OCI-LY3 (cell line): ENCODE data around the gene LRP4.

Experiments
- H2AFZ ChIP-seq: fragments of 200-600, 300-600 bp; shearing (Covaris generic); 2 replicates; pipeline ENCODE4 v1.6.0; 2014; ENCODE audit warnings: antibody characterized with exemption, low read depth, low read length
- H3K27ac ChIP-seq: fragments of 200-600, 300-600 bp; sonication (generic); 2 replicates; pipeline ENCODE4 v1.5.1; 2014; ENCODE audit warnings: mild to moderate bottlenecking, low read length, moderate library complexity, mixed read lengths
- H3K27me3 ChIP-seq: fragments of 200-600, 300-600 bp; sonication (generic); 2 replicates; pipeline ENCODE4 v1.6.1; 2014; ENCODE audit warnings: low read depth, low read length, mixed read lengths
- H3K36me3 ChIP-seq: fragments of 200-600, 300-600 bp; sonication (generic); replicated peaks from 2 replicates; pipeline ENCODE3; 2014; ENCODE audit warnings: low read depth, low read length, mixed read lengths
- H3K4me1 ChIP-seq: fragments of 300-600, 200-600 bp; sonication (generic); 2 replicates; pipeline ENCODE4 v1.6.1; 2014; ENCODE audit warnings: low read length, mixed read lengths
- H3K4me2 ChIP-seq: fragments of 200-600, 300-600 bp; sonication (generic); 2 replicates; pipeline ENCODE4 v1.6.1; 2014; ENCODE audit warnings: low read length, mixed read lengths
- H3K4me3 ChIP-seq: fragments of 300-600, 200-600 bp; sonication (generic); 2 replicates; pipeline ENCODE4 v1.5.1; 2014; ENCODE audit warnings: antibody characterized with exemption, mild to moderate bottlenecking, low read length, moderate library complexity
- H3K79me2 ChIP-seq: fragments of 300-600, 200-600 bp; shearing (Covaris generic); 2 replicates; pipeline ENCODE4 v1.6.1; 2014; ENCODE audit warnings: mild to moderate bottlenecking, low read length, mixed read lengths
- H3K9ac ChIP-seq: fragments of 300-600, 200-600 bp; shearing (Covaris generic); 2 replicates; pipeline ENCODE4 v1.6.0; 2014; ENCODE audit warnings: mild to moderate bottlenecking, low read length, moderate library complexity
- H3K9me3 ChIP-seq: fragments of 200-600, 300-600 bp; shearing (Covaris generic); 2 replicates; pipeline ENCODE4 v1.6.1; 2014; ENCODE audit warnings: low read length, mixed read lengths; ENCODE audit not compliant: insufficient read depth
- H4K20me1 ChIP-seq: fragments of 200-600, 300-600 bp; sonication (generic); 2 replicates; pipeline ENCODE4 v1.6.1; 2016; ENCODE audit warnings: low read length, mixed read lengths; ENCODE audit not compliant: insufficient read depth
- EZH2phosphoT487 ChIP-seq: fragments of 200-600 bp; shearing (Covaris generic); IDR thresholded peaks from 2 replicates; pipeline ENCODE4 v1.6.1; 2018; ENCODE audit warnings: antibody characterized with exemption, mixed run types, low read depth
- TF ChIP-seq, protein P1 (sequence below): fragments of 200-600, 300-600 bp; sonication (generic); IDR thresholded peaks from 2 replicates; pipeline ENCODE4 v1.5.1; 2014; ENCODE audit warnings: antibody characterized with exemption, low read length, low read depth

LRP4 gene

DNA sequence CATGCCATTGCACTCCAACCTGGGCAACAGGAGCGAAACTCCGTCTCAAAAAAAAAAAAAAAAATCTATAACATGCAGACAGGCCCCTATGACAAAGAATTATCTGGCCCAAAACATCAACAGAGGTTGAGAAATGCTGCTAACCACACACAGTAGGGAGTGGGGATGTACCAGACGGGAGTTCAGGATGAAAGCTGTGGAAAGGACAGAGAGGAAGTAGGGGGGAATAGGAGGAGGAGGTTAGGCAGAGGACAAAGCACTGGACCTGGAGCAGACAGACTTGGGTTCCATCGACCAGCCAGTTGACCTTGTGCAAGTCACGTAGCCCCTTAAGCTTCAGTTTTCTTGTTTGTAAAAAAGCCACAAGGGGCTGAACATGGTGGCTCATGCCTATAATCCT is 12.5 kb downstream of the LRP4 start:
- no peaks in the 10 kb centered on the region for H3K4me1 ChIP-seq
- no peaks in the 10 kb centered on the region for H3K79me2 ChIP-seq
- no peak overlapping the region for H3K27ac ChIP-seq
- H3K4me2 ChIP-seq: no peak overlapping the region
- H4K20me1 ChIP-seq: no peaks in the 10 kb centered on the region
- no peaks in the 10 kb centered on the region for H3K36me3 ChIP-seq
- H3K27me3 ChIP-seq: no peaks in the 10 kb centered on the region
- no peaks in the 10 kb centered on the region for H3K9me3 ChIP-seq
- no peak overlapping the region for H3K9ac ChIP-seq
- no peak overlapping the region for H2AFZ ChIP-seq
- no peak overlapping the region for H3K4me3 ChIP-seq
- TF ChIP-seq, protein P1, sequence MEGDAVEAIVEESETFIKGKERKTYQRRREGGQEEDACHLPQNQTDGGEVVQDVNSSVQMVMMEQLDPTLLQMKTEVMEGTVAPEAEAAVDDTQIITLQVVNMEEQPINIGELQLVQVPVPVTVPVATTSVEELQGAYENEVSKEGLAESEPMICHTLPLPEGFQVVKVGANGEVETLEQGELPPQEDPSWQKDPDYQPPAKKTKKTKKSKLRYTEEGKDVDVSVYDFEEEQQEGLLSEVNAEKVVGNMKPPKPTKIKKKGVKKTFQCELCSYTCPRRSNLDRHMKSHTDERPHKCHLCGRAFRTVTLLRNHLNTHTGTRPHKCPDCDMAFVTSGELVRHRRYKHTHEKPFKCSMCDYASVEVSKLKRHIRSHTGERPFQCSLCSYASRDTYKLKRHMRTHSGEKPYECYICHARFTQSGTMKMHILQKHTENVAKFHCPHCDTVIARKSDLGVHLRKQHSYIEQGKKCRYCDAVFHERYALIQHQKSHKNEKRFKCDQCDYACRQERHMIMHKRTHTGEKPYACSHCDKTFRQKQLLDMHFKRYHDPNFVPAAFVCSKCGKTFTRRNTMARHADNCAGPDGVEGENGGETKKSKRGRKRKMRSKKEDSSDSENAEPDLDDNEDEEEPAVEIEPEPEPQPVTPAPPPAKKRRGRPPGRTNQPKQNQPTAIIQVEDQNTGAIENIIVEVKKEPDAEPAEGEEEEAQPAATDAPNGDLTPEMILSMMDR: no peak
- TF ChIP-seq EZH2phosphoT487: no peak

DNA sequence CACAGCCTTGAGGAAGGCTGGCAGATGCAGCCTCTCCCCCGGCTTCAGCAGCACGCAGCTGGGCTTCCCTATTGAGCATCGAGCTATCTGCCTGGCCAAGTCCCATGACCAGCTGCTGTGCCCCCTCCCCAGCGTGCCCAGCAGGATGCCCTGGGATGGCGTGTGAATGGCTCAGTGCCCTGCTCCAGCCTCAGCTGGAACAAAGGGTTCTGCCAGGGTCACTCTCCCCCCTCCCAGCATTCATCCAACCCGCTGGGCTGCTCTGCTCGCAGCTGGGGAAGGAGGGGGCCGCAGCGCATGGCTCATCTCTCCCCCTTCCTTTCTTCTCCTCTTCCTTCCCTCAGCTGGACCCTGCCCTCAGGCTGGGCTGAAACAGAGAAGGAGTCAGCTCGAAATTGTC is 14.5 kb downstream of the LRP4 start:
- TF ChIP-seq, protein P1: no peak
- no peak for TF ChIP-seq EZH2phosphoT487
- Histone ChIP-seq H3K36me3 (no peaks in the 10 kb centered on the region), H3K9ac (no peak overlapping the region), H3K27me3 (no peaks in the 10 kb centered on the region), H4K20me1 (no peaks in the 10 kb centered on the region), H3K4me2 (no peak overlapping the region), H3K9me3 (no peaks in the 10 kb centered on the region), H3K79me2 (no peaks in the 10 kb centered on the region), H2AFZ (no peak overlapping the region), H3K4me3 (no peak overlapping the region), H3K4me1 (no peaks in the 10 kb centered on the region), H3K27ac (no peak overlapping the region)

DNA sequence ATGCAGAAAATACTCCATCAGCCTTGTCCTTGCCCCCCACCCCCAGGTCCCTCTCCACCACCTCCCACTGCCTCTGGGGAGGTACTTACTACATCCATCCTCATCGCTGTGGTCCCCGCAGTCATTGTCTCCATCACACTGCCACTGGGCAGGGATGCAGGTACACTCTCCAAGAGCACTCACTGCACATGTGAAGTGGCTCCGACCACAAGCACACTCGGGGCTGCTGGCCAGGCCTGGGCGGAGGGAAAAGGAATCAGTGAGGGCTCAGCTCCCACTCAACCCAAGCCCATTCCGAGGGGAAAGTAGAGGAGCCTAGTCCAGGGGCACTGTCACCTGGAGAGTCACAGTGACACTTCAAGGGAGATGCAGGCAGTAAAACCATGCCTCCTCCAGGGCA is 15.7 kb downstream of the LRP4 start:
- Histone ChIP-seq H3K27ac (no peak overlapping the region), H3K4me1 (no peaks in the 10 kb centered on the region), H3K4me3 (no peak overlapping the region), H4K20me1 (no peaks in the 10 kb centered on the region), H3K9me3 (no peaks in the 10 kb centered on the region), H3K9ac (no peak overlapping the region), H3K27me3 (no peaks in the 10 kb centered on the region), H3K36me3 (no peaks in the 10 kb centered on the region), H2AFZ (no peak overlapping the region), H3K4me2 (no peak overlapping the region), H3K79me2 (no peaks in the 10 kb centered on the region)
- TF ChIP-seq, protein P1: no peak
- TF ChIP-seq EZH2phosphoT487: no peak

DNA sequence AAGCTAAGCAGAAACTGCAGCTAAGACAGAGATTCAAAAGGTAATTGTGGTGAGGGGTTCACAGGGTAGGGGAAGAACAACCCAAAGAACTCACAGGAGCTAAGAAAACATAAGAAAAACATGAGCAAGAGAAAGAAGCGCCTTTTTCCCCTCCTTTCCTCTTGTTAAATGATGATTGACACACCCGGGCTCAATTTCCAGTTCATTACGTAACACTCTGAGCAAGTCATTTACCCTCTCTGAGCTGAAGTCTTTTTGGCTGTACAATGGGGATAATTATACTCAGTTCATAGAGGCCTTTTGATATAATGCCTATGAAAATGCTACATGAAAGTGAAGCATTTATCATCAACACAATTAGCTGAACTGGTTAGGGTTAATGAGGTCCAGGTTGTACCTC is 17.2 kb downstream of the LRP4 start:
- H3K9me3 ChIP-seq: no peaks in the 10 kb centered on the region
- no peak overlapping the region for H3K4me2 ChIP-seq
- no peaks in the 10 kb centered on the region for H3K79me2 ChIP-seq
- no peak overlapping the region for H3K4me3 ChIP-seq
- no peak for TF ChIP-seq EZH2phosphoT487
- TF ChIP-seq, protein P1: no peak
- no peak overlapping the region for H3K27ac ChIP-seq
- no peak overlapping the region for H3K9ac ChIP-seq
- H3K36me3 ChIP-seq: no peaks in the 10 kb centered on the region
- no peaks in the 10 kb centered on the region for H3K27me3 ChIP-seq
- no peaks in the 10 kb centered on the region for H3K4me1 ChIP-seq
- no peak overlapping the region for H2AFZ ChIP-seq
- H4K20me1 ChIP-seq: no peaks in the 10 kb centered on the region
